Activated CD8-positive, alpha-beta memory T cell treated with anti-CD3 and anti-CD28 coated beads, Interleukin-2, amount 50 U/mL, for 24 hours (primary cell): ENCODE results near the gene CNR2.
"Not testable (repeated sequence)": the region's sequence is repeated elsewhere in the genome, so short reads cannot be mapped to it uniquely, and the experiment has no call there.

Experiments
- DNase-seq: peaks from one replicate; pipeline ENCODE4 v3.0.0-alpha.2; 2020; ENCODE audit errors: extremely low read depth

CNR2 gene

DNA sequence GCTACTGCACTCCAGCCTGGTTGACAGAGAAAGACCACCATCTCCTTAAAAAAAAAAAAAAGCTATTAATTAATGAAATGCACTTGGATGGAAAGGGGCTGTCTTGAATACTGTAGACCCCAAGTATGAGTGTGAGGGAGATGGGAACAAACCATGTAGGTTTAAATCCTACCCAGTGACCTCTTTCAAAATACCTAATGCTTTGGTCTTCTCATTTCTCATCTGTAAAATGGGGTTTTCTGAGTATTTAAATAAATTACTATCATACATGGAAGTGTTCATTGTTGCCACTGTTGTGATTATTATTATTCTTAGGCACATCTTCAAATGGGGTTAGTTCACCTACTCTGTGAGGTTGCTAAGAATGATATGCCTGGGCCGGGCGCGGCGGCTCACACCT lies 27.9 kb downstream of the CNR2 start:
- no peak for DNase-seq

DNA sequence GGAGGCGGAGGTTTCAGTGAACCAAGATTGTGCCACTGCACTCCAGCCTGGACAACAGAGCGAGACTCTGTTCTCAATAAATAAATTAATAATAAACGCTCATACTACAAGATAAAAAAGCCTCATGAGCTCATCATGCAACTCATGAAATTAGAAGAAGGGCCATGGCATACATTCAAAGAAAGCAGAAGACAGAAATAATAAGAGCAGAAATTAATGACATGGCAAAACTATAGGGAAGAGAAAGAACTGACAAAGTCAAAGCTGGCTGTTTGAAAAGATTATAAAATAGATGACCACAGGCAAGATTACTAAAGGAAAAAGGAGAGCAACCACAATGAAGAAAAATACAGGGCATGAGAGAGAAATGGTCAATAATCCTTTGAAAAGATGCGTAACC lies 30.4 kb downstream of the CNR2 start:
- no peak for DNase-seq

DNA sequence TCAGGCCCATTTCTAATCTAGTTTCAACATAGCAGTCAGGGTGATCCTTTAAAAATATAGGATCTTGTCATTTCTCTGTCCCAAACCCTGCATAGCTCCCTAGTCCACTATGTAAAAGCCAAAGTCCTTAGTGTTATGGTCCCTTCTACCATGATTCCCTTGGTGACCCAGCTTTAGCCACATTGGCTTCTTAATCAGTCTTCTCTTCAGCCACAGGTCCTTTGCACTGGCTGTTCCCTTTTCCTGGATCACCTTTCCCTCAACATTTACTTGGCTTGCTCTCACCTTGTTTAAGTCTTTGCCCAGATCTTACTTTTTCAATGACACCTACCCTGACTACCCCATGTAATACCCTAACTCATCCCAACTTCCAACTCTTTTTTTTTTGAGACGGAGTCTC lies 33.4 kb downstream of the CNR2 start:
- no peak for DNase-seq

DNA sequence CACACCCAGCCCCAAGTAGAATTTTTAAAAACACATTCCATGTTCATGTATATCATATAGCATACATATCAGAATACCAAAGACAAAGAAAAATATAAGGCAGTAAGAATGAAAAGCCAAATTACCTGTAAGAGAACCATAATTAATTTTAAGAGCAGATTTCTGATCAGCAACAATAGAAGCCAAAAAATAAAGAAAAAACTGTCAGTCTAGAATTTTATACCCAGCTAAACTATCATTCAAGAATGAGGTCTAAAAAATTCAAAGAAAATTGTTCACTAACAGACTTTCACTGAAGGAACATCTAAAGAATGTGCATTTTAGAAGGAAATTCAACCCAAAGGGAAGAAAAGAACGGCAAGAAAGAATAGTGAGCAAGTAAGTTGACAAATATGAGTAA lies 34.5 kb downstream of the CNR2 start:
- no peak for DNase-seq

DNA sequence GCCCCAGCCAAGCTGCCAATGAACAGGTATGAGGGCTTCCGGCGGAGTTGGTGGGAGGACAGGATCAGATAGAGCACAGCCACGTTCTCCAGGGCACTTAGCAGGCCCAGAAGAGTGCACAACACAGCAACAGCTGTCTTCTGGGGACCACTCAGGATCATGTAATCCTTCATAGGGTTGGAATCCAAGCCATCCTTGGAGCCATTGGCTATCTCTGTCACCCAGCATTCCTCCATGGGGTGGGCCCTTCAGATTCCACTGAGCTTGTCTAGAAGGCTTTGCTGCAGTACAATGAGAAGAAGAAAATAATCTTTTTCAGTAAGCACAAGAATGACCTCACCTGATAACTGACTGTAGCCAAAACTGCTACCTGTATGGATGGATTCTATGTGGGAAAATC lies 37.8 kb downstream of the CNR2 start:
- no peak for DNase-seq

DNA sequence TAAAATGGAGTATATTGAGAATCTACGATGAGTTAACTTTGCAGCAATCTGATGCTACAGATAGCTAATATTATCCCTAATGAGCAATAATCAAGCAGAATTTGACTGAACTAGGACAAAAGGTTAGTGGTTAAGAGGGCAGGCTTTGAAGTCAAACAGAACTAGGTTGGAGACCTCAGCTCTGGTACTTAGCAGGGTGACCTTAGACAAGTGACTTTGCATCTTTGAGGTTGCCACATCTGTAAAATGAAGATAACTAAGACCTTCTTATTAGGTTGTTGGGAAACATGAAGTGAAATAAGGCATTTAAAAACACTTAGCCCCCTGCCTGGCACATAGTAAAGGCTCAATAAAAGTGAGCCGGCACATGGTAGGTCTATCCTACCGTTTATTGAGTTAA lies 40.7 kb downstream of the CNR2 start:
- DNase-seq: no peak

DNA sequence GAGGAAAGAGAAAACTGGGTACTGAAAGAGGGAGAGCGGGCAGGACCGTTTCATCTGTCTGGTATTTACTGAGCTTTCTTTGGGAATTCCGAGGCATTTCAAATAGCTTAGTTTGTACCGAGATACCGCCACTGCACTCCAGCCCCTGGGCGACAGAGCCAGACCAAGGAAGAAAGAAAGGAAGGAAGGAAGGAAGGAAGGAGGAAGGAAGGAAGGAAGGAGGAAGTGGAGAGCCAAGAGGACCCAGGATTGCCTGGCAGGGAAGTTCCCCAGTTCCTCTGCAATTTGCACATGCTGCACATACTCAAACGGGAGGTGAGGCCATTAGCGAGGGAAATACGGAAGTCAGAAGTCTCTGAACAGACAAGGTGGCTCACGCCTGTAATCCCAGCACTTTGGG lies 44.1 kb downstream of the CNR2 start:
- DNase-seq: no peak

DNA sequence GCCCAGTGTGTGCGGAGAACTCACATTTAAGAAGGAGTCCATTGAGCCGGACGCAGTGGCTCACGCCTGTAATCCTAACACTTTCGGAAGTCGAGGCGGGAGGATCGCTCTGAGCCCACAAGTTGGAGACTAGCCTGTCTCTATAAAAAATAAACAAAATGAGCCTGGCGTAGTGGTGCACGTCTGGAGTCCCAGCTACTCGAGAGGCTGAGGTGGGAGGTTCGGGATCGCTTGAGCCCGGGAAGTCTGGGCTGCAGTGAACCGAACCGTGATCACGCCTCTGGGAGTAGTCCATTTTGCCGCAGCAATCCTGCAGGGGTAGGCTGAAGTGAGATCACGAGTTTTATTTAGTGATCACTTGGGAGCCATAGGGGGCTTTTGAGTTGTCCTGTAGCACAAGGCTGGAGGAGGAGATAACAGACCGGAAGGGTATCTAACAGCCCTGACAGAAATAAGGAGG lies 44.6 kb downstream of the CNR2 start:
- DNase-seq: no peak

DNA sequence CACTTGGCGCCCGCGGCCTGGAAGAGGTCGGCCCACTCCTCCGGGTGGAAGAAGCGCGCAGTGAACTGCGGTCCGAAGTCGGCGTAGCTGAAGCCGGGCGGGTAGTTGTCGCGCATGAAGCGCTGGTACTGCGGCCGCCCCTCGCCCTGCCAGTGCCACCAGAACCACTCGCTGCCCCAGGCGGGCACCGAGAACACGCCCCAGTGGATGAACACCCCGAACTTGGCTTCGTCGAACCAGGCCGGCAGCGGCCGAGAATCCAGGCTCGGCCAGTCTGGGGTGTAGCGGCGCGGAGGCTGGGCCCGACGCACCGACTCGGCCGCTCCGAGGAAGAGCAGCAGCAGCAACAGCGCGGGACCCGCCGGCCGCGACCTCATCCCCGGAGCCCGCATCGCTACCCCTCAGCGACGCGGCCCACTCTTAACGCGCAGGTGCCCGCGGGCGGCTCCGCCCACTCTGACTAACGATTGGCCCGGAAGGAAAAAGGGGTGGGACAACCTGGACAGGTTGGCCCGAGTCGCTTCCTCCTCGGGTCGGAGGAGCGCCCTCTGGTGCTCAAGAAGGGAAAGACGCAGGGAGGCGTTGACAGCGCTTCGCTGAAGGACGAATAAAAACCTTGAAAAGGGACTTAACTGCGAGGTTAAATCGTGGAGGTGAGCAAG lies 45.1 kb downstream of the CNR2 start, which contains the start of gene FUCA1:
TSS of gene FUCA1 (minus strand) at position 396 of the 662 bp plus-strand sequence. CDS start at position 392, 4 bp downstream.
- peak; percentile 89 for DNase-seq

DNA sequence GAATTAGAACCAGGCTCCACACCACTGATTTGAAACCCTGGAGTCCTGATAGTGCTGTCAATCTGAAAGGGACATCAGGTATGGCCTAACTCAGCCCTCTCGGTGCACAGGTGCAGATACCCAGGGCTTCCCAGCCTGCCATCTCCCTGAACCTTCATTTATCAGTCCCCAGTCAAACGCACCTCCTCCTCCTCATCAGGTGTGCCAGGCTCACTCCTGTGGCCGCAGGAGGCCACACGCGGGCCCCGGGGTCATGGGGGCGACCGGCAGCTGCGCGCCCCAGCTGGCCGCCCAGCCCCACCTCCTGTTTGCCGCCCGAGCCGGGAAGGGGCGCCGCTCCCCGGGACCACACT lies 45.6 kb downstream of the CNR2 start:
- no peak for DNase-seq

DNA sequence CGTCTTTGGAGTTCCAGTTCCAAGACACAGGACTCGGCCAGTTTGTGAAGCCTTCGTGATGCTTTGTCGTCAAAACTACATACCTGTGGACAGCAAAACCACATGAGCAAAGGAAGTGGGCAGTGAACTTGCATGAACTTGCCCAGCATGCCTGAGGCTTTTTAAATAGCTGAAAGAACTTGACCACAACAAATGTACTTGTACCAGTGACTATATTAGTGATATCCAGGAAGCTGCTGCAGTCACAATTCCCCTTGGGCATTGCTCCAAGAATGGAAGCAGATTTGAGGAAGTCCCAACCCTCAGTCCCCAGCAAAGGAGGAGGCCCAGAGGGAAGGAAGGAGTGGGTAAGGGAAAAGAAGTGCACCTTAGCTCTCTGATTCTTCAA lies 47.6 kb downstream of the CNR2 start:
- DNase-seq: no peak

DNA sequence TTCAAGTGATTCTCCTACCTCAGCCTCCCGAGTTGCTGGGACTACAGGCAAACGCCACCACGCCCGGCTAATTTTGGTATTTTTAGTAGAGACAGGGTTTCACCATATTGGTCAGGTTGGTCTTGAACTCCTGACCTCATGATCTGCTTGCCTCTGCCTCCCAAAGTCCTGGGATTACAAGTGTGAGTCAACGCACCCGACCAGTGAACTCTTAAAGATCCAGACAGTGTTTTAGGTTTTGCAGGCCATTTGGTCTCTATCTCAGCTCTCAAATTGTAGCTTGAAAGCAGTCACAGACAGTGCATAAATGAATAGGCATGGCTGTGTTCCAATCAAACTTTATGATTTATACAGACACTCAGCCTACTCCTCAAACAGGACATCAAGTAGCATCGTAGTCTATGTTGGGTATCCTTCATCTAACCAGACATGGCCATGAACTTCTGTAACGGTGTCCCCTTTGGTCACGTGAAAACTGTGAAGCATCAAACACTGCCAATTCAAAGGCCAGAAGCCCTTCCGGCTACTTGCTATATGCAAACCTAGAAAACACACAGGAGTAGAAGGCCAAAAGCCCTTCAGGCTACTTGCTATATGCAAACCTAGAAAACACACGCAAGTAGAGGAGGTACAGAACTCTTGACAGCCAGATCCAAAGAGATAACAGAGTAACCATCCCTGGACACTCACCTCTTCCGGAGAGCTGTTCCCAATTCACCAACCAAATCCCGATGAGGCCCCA lies 48.2 kb downstream of the CNR2 start:
- no peak for DNase-seq

DNA sequence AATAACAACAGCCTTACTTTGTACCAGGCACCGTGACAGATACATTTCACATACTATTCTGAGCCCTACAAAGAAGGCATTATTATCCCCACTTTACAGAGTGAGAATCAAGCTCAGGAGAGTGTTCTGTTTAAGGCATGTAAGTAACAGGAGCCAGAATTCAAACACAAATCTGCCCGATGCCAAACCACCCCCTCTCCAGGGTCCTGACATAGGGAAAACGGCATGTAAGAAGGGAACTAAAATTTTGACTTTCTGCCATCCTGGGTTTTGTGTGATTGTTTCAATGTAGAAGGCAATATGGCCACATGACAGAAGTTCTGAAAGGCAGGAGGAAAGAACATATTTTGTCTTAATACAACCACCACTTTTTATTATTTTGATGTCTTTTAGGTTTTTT lies 50.5 kb downstream of the CNR2 start:
- DNase-seq: no peak

DNA sequence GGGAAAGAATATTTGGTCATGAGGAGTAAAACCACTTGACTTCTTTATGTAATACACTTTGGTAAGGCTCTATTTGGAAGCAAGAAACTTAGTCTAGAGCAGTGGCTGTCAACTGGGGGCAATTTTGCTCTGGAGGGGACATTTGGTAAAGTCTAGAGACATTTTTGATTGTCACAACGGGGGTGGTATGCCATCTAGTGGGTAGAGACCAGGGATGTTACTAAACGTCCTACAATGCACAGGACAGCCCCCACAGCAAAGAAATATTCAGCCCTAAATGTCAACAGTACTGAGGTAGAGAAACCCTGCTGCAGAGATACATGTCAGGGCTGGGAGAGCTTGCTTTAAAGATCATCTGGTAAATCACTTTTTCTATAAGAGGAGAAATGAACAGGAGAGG lies 58.6 kb downstream of the CNR2 start:
- no peak for DNase-seq

DNA sequence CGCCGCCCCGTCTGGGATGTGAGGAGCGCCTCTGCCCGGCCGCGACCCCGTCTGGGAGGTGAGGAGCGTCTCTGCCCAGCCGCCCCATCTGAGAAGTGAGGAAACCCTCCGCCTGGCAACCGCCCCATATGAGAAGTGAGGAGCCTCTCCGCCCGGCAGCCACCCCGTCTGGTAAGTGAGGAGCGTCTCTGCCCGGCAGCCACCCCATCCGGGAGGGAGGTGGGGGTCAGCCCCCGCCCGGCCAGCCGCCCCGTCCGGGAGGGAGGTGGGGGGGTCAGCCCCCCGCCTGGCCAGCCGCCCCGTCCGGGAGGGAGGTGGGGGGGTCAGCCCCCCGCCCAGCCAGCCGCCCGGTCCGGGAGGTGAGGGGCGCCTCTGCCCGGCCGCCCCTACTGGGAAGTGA lies 60.0 kb downstream of the CNR2 start:
- DNase-seq: not testable (repeated sequence)

DNA sequence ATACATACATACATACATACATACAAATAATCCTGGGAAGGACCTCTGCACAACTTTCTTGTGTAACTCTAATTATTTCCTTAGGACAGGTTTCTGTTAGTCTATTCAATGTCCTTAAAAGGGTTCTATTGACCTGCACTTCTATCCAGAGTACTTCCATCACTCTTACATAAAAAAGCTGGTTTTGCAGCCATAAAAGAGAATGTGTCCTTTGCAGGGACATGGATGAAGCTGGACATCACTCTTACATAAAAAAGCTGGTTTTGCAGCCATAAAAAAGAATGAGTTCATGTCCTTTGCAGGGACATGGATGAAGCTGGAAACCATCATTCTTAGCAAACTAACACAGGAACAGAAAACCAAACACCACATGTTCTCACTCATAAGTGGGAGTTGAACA lies 61.8 kb downstream of the CNR2 start:
- not testable (repeated sequence) for DNase-seq

DNA sequence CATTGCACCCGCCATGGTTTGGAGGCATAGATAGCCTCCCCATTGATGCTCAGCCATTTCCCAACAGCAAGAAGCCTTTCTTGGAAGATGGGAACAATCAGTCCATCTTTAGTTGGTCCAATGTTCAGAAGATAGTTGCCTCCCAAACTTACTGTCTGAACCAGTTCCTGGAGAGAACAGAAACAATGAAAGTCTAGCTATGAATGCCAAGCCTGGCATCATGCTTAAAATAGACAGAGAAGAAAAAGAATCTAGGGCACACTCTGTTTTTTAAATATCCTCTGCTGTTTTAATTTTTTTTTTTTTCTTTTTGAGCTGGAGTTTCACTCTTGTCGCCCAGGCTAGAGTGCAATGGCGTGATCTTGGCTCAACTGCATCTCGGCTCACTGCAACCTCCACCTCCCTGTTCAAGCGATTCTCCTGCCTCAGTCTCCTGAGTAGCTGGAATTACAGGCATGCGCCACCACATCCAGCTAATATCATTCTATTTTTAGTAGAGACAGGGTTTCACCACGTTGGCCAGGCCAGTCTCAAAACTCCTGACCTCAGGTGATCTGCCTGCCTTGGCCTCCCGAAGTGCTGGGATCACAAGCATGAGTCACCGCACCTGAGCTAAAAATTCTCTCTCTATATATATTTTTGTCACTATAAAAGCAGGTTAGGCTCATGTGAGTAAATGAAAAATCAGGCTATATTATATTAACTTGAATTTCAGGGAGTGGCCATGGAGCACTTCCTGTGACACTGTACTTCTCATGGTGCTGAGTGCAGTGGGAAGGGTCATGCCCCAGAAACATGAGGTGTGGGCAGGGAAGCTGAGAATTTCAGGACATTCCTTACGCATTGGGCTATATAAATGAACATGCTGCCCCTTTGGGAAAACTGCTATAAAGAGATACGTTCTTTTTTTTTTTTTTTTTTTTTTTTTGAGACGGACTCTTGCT lies 64.2 kb downstream of the CNR2 start:
- DNase-seq: no peak

DNA sequence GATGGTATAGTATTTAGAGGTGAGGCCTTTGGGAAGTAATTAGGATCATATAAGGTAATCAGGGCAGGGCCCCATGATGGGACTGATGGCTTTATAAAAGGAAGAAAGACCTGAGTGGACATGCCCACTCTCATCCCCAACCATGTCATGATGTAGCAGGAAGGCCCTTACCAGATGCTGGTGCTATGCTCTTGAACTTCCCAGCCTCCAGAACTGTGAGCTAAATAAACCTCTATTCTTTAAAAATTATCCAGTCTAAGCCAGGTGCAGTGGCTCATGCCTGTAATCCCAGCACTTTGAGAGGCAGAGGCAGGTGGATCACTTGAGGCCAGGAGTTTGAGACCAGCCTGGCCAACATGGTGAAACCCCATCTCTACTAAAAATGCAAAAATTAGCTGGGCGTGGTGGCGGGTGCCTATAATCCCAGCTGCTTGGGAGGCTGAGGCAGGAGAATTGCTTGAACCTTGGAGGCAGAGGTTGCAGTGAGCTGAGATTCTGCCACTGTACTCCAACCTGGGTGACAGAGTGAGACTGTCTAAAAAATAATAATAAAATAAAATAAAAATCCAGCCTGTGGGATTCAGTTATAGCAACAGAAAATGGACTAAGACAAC lies 65.6 kb downstream of the CNR2 start:
- DNase-seq: not testable (repeated sequence)

DNA sequence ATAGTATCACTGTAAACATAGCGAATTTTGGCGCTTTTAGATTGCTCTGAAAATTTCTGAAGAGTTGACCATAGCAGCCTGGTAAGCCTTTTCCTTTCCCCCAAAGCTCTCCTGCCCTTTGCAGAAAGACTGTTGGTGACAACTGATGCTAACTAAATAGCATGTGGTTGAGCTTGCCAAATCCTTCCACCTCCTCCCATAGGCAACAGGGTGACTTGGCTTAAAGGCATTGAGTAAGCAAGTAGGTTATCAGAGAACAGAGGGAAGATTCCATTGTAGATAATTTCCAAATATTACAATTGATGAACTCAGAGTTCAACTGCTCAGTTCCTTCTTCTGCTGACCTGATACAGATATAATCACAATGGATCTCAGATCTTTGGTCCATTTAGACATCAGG lies 68.0 kb downstream of the CNR2 start:
- no peak for DNase-seq

DNA sequence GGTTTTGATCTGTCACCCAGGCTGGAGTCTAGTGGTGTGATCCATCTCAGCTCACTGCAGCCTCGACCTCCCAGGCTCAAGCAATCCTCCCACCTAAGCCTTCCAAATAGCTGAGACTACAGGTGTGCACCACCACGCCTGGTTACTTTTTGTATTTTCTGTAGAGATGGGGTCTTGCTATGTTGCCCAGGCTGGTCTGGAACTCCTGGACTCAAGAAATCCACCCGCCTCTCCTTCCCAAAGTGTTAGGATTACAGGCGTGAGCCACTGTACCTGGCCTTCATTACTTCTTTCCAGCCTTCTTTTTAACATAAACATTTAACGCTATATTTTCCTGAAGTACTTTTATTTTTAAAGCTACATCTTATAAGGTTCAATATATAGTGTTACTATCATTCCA lies 69.5 kb downstream of the CNR2 start:
- no peak for DNase-seq

DNA sequence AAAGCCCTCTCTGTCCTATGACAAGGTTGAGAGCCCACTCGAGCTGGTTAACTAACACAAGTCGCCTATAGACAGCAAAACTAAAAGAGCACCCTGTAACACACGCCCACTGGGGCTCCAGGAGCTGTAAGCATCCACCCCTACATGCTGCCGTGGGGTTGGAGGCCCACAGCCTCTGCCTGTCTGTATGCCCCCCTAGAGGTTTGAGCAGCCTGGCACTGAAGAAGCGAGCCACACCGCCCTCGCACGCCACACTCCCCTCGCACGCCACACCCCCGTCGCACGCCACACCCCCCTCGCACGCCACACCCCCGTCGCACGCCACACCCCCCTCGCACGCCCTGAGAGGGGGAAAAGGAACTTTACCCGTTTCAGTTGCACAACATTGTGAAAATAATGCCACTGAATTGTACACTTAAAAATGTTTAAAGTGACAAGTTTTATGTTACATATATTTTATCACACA lies 74.7 kb downstream of the CNR2 start:
- DNase-seq: peak; percentile 43

DNA sequence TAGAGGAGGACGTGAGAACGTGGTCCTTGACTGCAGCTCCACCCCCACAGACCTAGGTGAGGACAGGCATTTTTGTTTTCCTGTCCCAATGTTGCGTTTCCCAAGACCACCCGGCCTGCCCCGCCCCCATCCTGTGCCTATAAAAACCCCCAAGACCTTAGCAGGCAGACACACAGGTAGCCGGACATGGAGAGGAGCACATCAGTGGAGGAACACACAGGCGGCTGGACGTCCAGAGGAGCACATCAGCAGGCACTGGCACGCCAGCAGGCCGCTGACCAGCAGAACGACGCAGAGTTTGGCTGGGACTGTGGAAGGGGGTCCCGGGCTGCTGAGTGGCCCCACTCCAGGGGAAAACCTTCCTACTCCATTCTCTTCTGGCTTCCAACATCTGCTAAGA lies 75.3 kb downstream of the CNR2 start:
- no peak for DNase-seq
